BE2C (cell line): ENCODE data around the gene KLF3. TPM values are rescaled to one million over a fixed set of nuclear protein-coding genes. Genes with fewer than 3 reads are reported as not detected.

Experiments
- DNase-seq: peaks from one replicate; pipeline ENCODE4 v3.0.0-alpha.2; 2020
- H3K27me3 ChIP-seq: fragments of 250-450 bp; sonication (Bioruptor Pico); 2 replicates; pipeline ENCODE4 v1.5.1; 2020; ENCODE audit warnings: mild to moderate bottlenecking
- H3K36me3 ChIP-seq: fragments of 250-450 bp; sonication (Bioruptor Pico); 2 replicates; pipeline ENCODE4 v1.5.1; 2020; ENCODE audit warnings: mild to moderate bottlenecking
- H3K4me1 ChIP-seq: fragments of 250-450 bp; sonication (Bioruptor Pico); 2 replicates; pipeline ENCODE4 v1.5.1; 2020
- H3K4me3 ChIP-seq: 2 replicates; pipeline ENCODE4 v1.5.1; 2011; ENCODE audit warnings: low read depth, low read length
- H3K9me3 ChIP-seq: fragments of 250-450 bp; sonication (Bioruptor Pico); 2 replicates; pipeline ENCODE4 v1.5.1; 2020
- CTCF ChIP-seq: IDR thresholded peaks from 2 replicates; pipeline ENCODE4 v1.5.1; 2012; ENCODE audit warnings: mild to moderate bottlenecking, low read depth, low read length
- polyA plus RNA-seq: library from polyadenylated mRNA; unstranded; fragments of >200 nt; gene quantifications from one replicate; pipeline ENCODE4 v1.2.1, GENCODE V29; 2012; ENCODE audit warnings: low read depth, missing spikeins; ENCODE audit not compliant: insufficient read length, insufficient read depth

The KLF3 gene
- polyA plus RNA-seq: 4.2 TPM

DNA sequence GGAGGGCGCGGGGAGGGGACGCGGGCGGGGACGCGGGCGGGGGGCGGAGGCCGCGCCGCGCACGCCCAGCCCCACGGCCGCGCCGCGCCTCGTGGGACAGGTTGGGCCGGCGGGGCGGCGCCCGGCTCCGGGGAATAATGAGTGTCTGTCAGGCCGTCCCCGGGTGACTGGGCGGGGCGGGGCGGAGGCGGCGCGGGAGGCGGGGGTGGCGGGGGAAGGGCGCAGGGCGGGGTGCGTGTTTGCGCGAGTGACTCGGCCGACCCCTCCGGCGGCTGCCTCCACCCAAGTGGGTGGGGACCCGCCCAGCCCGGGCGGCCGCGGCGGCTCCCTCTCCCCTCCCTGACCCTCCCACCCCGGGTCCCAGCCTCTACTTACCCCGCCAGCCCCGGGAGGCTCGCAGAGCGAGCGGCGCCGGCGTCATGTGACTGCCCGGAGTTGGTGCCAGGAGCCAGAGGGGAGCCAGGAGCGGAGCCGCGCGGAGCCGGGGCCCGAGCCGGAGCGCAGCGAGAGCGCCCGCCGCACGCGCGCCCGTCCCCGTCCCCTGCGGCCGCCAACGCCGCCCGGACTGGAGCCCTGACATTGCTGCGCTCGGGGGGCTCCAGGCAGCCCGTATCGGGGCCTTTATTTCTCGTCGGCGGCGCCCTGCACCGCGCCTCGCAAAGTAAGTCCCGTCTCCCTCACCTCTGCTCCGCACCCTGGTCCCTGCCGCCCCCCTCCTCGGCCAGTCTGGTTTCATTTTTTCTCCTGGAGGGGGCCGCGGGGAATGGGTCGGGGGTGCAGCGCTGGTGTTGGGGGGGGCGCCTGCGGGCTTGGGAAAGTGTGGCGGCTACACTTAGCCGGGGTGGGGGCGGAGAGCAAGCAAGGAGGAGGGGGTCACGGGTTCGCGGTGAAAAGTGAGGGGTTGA is at the start of gene KLF3:
TSS of gene KLF3 (plus strand) at position 399 of the 905 bp plus-strand sequence. CDS start 16,427 bp downstream, outside the sequence.
- Histone ChIP-seq H3K4me3 (peak within 1 kb of the TSS; percentile 79), H3K36me3 (no peaks in the 10 kb centered on the region), H3K27me3 (no peaks in the 10 kb centered on the region), H3K9me3 (no peaks in the 10 kb centered on the region), H3K4me1 (peaks cover 3% of the 10 kb centered on the region; the same call in 1 of the 2 replicates)
- no peak for TF ChIP-seq CTCF
- peak; percentile 94 for DNase-seq

DNA sequence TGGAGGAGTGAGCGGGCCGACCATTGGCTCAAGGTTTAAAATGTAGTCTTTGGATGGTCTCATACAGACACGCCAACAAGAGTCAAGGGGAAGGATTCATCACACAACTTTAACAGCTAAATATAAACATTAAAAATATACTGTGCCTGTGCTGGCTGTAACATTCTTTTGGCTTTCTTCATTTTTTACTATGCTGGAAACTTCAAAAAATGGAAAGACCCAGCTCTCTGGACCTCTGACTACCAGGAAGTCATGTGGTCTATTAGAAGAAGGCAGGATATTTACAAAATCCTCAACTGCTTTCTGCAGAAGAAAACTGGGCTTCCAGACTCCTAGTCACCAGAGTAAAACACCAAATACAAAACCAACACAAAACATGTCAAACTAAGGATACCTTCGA is 49.8 kb upstream of the KLF3 start:
- no peaks in the 10 kb centered on the region for H3K27me3 ChIP-seq
- TF ChIP-seq CTCF: no peak
- no peaks in the 10 kb centered on the region for H3K36me3 ChIP-seq
- H3K4me1 ChIP-seq: no peaks in the 10 kb centered on the region
- H3K9me3 ChIP-seq: no peaks in the 10 kb centered on the region; the same call in 1 of the 2 replicates
- no peak for DNase-seq
- H3K4me3 ChIP-seq: no peak overlapping the region

- Histone ChIP-seq H3K4me1 (no peaks in the 10 kb centered on the region), H3K36me3 (no peaks in the 10 kb centered on the region), H3K9me3 (no peaks in the 10 kb centered on the region), H3K4me3 (no peak overlapping the region), H3K27me3 (no peaks in the 10 kb centered on the region)
- DNase-seq: no peak
- no peak for TF ChIP-seq CTCF
These were observed 48.2 kb upstream of the KLF3 start for GRCh38 chr4:38615847-38616246.

- no peaks in the 10 kb centered on the region for H3K27me3 ChIP-seq
- no peak overlapping the region for H3K4me3 ChIP-seq
- no peaks in the 10 kb centered on the region for H3K36me3 ChIP-seq
- no peaks in the 10 kb centered on the region for H3K4me1 ChIP-seq
- H3K9me3 ChIP-seq: no peaks in the 10 kb centered on the region
- no peak for DNase-seq
- no peak for TF ChIP-seq CTCF
These were observed 45.5 kb upstream of the KLF3 start for GRCh38 chr4:38618505-38618904.

DNA sequence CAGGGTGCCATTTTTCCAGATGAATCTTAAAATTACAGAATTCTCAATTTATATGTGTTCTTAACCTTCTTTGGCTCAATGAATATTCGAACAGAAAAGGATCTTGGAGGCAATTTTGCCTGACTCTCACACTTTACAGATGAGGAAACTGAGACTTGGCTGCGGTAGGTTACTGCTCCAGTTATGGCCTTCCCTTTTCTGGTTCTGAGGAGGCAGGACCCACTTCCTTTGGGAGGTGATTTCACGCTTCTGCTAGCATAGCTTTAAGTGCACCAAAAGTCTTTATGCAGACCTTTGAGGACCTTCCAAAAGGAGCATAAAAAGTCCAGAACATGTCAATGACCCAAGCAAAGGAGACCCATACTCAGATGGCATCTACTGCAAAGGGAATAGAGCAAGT is 44.7 kb upstream of the KLF3 start:
- H3K9me3 ChIP-seq: no peaks in the 10 kb centered on the region
- no peak overlapping the region for H3K4me3 ChIP-seq
- no peaks in the 10 kb centered on the region for H3K36me3 ChIP-seq
- H3K27me3 ChIP-seq: no peaks in the 10 kb centered on the region
- no peaks in the 10 kb centered on the region for H3K4me1 ChIP-seq
- DNase-seq: no peak
- no peak for TF ChIP-seq CTCF

DNA sequence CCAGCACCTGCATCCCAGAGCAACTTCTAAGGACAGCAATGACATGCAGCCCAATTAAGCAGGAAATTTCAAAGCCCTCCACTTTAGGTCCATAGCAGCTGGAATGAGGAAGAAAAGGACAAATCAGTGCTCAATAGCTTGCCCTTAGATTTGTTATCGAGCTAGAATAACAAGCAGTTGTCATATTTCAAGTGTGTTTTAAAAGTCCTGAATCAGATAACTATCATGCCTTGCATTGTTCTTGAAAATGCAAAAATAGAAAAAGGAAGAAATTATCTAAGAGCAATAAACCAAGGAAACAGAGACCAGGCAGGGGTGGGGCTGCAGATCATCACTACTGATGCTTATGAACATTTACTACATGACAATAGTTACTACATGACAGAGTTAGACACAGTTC is 43.9 kb upstream of the KLF3 start:
- Histone ChIP-seq H3K4me3 (no peak overlapping the region), H3K36me3 (no peaks in the 10 kb centered on the region), H3K4me1 (no peaks in the 10 kb centered on the region), H3K9me3 (no peaks in the 10 kb centered on the region), H3K27me3 (no peaks in the 10 kb centered on the region)
- TF ChIP-seq CTCF: no peak
- DNase-seq: no peak
